T-helper 2 cell treated with Interferon-gamma antibody and Interleukin-4, amounts not matched to agents 5 μg/mL and 100 μg/mL, for 36 hours (primary cell): ENCODE data around the gene MCM8.
A peak's percentile ranks its signal among the peaks of the same experiment; 100 is the strongest.

Experiments used
- DNase-seq: peaks from one replicate; pipeline ENCODE4 v3.0.0; 2021; ENCODE audit warnings: low spot score
- H3K27ac Mint-ChIP-seq: one replicate; pipeline ENCODE4 v1.8.0; 2021; ENCODE audit warnings: mild to moderate bottlenecking, mixed read lengths
- H3K27me3 Mint-ChIP-seq: one replicate; pipeline ENCODE4 v1.8.0; 2021; ENCODE audit warnings: low read depth, mixed read lengths
- H3K36me3 Mint-ChIP-seq: one replicate; pipeline ENCODE4 v1.8.0; 2021; ENCODE audit warnings: low read depth, mixed read lengths
- H3K4me1 Mint-ChIP-seq: one replicate; pipeline ENCODE4 v1.8.0; 2021; ENCODE audit warnings: low read depth, mixed read lengths
- H3K4me3 Mint-ChIP-seq: one replicate; pipeline ENCODE4 v1.8.0; 2022; ENCODE audit warnings: mild to moderate bottlenecking, moderate library complexity, mixed read lengths
- H3K9me3 Mint-ChIP-seq: one replicate; pipeline ENCODE4 v1.8.0; 2021; ENCODE audit warnings: mixed read lengths

The MCM8 gene

DNA sequence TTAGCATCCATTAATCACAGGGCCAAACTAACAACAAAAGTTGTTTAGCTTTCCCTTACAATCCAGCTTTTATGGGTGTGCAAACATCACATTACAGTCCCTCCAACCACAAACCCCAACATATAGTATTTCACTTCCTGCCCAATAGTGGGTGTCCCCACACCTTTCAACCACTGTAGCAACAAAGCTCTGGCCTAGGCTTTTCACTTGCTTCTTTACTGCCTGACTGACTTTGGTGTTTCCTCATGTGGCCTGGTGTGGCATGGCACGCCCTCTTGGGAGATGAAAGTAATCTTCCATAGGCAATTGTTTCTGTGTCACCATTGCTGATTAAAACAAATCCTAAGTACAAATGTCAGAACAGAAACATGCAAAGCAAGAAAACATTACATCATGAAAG is 46.3 kb downstream of the MCM8 start:
- Mint-ChIP-seq H3K27me3 (no peaks in the 10 kb centered on the region), H3K36me3 (peaks cover 35% of the 10 kb centered on the region), H3K4me3 (peak overlapping the region; percentile 58), H3K4me1 (peaks cover 26% of the 10 kb centered on the region), H3K9me3 (no peaks in the 10 kb centered on the region), H3K27ac (peak overlapping the region; percentile 74)
- DNase-seq, result peak; percentile 63

DNA sequence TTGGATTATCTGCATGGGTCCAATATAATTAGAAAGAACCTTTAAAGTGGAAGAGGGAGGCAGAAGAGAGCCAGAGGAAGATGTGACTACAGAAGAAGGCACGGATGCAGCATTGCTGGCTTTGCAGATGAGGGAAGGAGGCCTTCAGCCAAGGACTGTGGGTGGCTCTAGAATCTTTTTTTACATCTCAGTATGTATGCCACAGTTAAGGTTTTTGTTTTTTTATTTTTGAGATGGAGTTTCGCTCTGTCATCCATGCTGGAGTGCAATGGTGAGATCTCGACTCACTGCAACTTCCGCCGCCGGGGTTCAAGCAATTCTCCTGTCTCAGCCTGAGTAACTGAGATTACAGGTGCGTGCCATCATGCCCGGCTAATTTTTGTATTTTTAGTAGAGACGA is 49.3 kb downstream of the MCM8 start:
- H3K36me3 Mint-ChIP-seq, result peaks cover 28% of the 10 kb centered on the region
- no peak overlapping the region for H3K4me3 Mint-ChIP-seq
- H3K9me3 Mint-ChIP-seq, result no peaks in the 10 kb centered on the region
- peaks cover 32% of the 10 kb centered on the region for H3K4me1 Mint-ChIP-seq
- no peaks in the 10 kb centered on the region for H3K27me3 Mint-ChIP-seq
- no peak overlapping the region for H3K27ac Mint-ChIP-seq
- no peak for DNase-seq

DNA sequence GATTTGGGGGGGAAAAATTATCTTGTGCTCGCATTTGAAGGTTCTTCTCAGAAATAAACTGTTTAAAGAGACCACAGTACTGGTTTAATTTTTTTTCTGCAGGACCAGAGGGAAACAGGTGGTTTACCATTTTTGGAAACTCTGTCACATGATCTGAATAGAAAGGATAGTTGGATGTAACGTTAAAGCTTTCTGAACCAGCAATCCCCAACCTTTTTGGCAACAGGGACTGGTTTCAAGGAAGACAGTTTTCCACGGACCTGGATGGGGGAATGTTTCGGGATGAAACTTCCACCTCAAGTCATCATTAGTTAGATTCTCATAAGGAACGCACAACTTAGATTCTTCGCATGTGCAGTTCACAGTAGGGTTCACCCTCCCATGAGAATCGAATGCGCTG is 50.4 kb downstream of the MCM8 start:
- H3K27ac Mint-ChIP-seq, result peak overlapping the region; percentile 57

DNA sequence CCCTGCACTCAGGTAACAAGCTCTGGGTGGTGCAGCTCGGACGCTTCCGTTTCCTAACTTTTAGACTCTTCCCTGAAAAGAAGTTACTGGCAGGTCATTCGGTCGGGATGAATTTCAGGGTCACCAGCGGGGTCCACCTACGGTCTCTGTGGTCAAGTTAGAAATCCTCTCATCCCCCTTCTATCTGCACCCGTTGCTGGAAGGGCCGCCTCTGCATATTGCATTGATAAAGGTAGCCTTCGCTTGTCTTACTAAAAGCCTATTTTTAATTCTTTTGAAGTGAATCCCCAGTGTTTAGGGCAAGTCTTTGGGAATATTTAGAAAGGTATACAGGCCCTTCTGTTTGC is 56.1 kb downstream of the MCM8 start:
- no peaks in the 10 kb centered on the region for H3K27me3 Mint-ChIP-seq
- peak overlapping the region; percentile 97 for H3K4me3 Mint-ChIP-seq
- no peaks in the 10 kb centered on the region for H3K9me3 Mint-ChIP-seq
- H3K4me1 Mint-ChIP-seq, result peaks cover 28% of the 10 kb centered on the region
- peak overlapping the region; percentile 92 for H3K27ac Mint-ChIP-seq
- no peak for DNase-seq
- H3K36me3 Mint-ChIP-seq, result peaks cover 16% of the 10 kb centered on the region

More for the DNA sequence above, 50.4 kb downstream of the MCM8 start:
- H3K4me1 Mint-ChIP-seq, result peaks cover 31% of the 10 kb centered on the region
- peaks cover 20% of the 10 kb centered on the region for H3K36me3 Mint-ChIP-seq
- no peaks in the 10 kb centered on the region for H3K9me3 Mint-ChIP-seq
- H3K4me3 Mint-ChIP-seq, result no peak overlapping the region
- no peak for DNase-seq
- no peaks in the 10 kb centered on the region for H3K27me3 Mint-ChIP-seq

DNA sequence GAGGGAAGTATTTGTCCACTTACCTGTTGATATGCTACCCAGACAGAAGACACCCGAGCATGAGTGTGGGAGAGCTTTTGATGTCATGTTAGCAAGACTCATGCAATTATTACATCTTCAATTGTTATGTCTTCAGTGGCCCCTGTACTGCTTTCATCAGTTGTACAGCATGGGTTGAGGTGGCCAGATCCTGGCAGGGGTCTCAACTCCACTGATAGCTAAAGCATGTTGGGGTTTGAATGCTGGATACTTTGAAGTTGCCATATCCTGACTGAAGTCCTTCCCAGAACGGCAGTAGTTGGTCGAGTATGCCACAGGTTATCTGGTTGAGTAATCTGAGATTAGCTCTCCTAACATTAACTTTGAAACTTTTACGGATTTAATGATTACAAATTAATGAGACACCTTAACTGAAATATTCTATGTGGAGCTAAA is 56.7 kb downstream of the MCM8 start:
- no peaks in the 10 kb centered on the region for H3K9me3 Mint-ChIP-seq
- peaks cover 28% of the 10 kb centered on the region for H3K4me1 Mint-ChIP-seq
- no peak for DNase-seq
- peak overlapping the region; percentile 32 for H3K27ac Mint-ChIP-seq
- peak overlapping the region; percentile 97 for H3K4me3 Mint-ChIP-seq
- H3K27me3 Mint-ChIP-seq, result no peaks in the 10 kb centered on the region
- H3K36me3 Mint-ChIP-seq, result peaks cover 20% of the 10 kb centered on the region

DNA sequence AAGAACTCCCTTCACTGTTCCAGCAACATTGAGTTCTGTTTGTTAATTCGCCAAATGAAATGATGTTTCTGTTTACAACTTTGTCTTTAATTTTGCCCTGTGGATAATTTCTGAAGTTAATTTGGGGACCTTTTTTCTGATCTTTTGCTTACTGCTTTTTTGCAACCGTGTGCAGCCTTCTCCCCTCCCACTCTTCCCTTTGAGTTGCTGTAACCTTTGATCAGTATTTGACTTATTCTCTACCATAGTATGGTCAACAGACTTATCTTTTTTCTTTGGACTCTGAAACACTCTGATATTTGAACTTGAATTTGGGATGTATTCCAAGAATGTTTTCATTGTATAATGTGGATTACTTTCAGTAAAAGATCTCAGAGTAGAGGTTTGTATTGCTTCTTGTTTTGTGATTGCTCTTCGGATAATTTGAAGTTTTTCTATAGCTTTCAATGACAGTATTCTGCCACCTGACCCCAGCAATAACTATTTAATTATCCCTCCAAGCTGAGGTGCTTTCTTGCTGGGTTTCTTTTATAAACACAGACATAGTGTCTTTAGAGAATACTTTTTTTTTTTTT is 57.2 kb downstream of the MCM8 start:
- Mint-ChIP-seq H3K4me1 (peaks cover 28% of the 10 kb centered on the region), H3K9me3 (no peaks in the 10 kb centered on the region), H3K27ac (peak overlapping the region; percentile 32), H3K4me3 (peak overlapping the region; percentile 97), H3K27me3 (no peaks in the 10 kb centered on the region), H3K36me3 (peaks cover 25% of the 10 kb centered on the region)
- DNase-seq, result no peak

DNA sequence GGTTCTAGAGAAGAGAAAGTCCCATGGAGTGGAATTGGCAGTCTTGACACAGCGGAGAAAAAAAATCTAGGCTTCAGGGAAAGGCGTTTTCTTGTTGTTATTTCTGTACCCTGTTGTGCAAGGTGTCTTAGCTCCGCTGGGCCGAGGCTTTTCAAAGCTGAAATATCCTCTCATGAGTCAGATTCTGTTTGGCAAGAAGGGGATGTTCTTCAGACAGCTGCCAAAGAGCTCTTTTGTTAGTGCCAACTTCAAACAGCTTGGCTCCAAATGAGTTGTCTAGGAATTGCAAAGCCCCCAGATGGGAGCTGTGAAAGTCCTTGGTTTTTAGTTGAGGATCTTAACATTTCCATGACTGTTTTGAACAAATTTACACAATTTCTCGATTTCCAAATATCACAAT is 57.8 kb downstream of the MCM8 start:
- peaks cover 28% of the 10 kb centered on the region for H3K4me1 Mint-ChIP-seq
- no peak for DNase-seq
- no peaks in the 10 kb centered on the region for H3K27me3 Mint-ChIP-seq
- peak overlapping the region; percentile 97 for H3K4me3 Mint-ChIP-seq
- H3K9me3 Mint-ChIP-seq, result no peaks in the 10 kb centered on the region
- no peak overlapping the region for H3K27ac Mint-ChIP-seq
- H3K36me3 Mint-ChIP-seq, result peaks cover 27% of the 10 kb centered on the region

DNA sequence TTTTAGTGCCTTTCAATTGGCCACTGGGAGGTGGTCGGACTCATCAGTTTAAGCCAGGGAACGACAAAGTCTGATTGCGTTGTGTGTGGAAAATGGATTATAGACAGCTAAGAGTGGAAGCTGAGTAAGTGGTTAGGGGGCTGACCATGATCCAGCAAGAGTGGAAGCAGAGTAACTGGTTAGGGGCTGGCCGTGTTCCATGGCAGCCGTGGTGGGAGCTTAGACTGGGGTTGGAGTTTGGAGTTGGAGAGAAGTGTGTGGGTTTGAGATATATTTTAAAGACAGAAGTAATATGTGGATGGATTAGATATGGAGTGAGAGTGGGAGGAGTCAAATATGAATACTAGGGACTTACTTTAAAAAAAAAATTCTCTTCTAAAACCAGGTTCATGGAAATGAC is 61.7 kb downstream of the MCM8 start:
- H3K4me1 Mint-ChIP-seq, result peaks cover 20% of the 10 kb centered on the region
- H3K36me3 Mint-ChIP-seq, result peaks cover 42% of the 10 kb centered on the region
- DNase-seq, result no peak
- H3K4me3 Mint-ChIP-seq, result no peak overlapping the region
- H3K27ac Mint-ChIP-seq, result no peak overlapping the region
- no peaks in the 10 kb centered on the region for H3K9me3 Mint-ChIP-seq
- H3K27me3 Mint-ChIP-seq, result no peaks in the 10 kb centered on the region

DNA sequence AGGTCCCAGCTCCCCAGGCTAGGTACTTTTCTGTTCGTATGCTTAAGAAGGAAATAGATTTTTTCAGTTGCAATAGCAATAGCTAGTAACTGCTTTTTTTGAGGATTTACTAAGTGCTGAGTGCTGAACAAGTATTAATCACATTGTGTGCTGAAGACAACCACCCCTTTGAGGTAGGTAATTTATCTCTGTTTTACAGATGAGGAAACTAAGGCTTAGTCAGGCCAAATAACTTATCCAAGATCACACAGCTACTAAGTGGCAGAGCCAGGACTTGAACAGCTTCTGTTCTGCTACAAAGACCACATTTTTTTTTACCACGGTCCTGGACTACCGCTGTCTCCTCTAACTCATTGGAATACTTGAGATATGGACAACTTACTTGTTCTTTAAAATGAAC is 63.6 kb downstream of the MCM8 start:
- no peaks in the 10 kb centered on the region for H3K9me3 Mint-ChIP-seq

DNA sequence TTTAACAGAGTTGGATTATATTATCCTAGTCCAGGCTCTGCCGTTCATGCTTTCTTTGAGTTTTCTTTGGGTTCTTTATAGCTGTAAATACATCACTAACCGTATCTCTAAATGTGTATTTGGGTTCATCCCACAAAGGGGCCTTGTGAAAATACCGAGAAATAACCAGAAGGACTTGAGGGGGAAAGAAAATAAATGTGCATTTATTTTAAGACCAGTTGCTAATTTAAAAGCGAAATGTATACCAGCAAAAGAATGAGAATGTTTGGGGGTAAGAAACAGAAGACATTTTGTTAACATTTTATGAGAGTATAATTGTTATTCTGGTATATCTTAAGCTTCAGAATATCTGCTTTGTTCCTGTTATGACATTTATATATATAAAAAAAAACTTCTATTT is 64.5 kb downstream of the MCM8 start:
- Mint-ChIP-seq H3K36me3 (peaks cover 53% of the 10 kb centered on the region), H3K27ac (no peak overlapping the region), H3K27me3 (no peaks in the 10 kb centered on the region), H3K9me3 (no peaks in the 10 kb centered on the region), H3K4me3 (no peak overlapping the region), H3K4me1 (peaks cover 8% of the 10 kb centered on the region)
- no peak for DNase-seq

More for the DNA sequence above, 63.6 kb downstream of the MCM8 start:
- no peak overlapping the region for H3K4me3 Mint-ChIP-seq
- peaks cover 8% of the 10 kb centered on the region for H3K4me1 Mint-ChIP-seq
- H3K27ac Mint-ChIP-seq, result no peak overlapping the region
- H3K36me3 Mint-ChIP-seq, result peaks cover 55% of the 10 kb centered on the region
- DNase-seq, result no peak
- no peaks in the 10 kb centered on the region for H3K27me3 Mint-ChIP-seq

DNA sequence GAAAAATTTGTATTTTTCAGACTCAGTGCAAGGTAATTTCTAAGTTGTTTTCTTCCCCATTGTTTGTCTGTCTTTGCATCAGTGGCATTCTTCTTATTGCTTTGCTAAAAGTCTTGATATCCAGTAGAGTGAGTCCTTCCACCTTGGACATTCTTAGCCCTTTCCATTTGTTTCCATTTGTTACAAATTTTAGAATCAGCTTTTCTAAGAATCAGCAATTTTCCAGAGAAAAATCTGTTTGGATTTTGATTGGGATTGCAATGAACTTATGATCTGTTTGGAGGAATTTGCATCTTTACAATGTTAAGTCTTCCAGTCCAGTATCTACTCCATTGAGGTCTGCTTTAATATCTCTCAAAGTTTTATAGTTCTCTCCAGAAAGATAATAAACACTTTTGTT is 67.0 kb downstream of the MCM8 start:
- H3K36me3 Mint-ChIP-seq, result peaks cover 47% of the 10 kb centered on the region
- H3K4me1 Mint-ChIP-seq, result peaks cover 8% of the 10 kb centered on the region
- no peaks in the 10 kb centered on the region for H3K27me3 Mint-ChIP-seq
- no peaks in the 10 kb centered on the region for H3K9me3 Mint-ChIP-seq
- no peak for DNase-seq
- H3K4me3 Mint-ChIP-seq, result no peak overlapping the region
- no peak overlapping the region for H3K27ac Mint-ChIP-seq

DNA sequence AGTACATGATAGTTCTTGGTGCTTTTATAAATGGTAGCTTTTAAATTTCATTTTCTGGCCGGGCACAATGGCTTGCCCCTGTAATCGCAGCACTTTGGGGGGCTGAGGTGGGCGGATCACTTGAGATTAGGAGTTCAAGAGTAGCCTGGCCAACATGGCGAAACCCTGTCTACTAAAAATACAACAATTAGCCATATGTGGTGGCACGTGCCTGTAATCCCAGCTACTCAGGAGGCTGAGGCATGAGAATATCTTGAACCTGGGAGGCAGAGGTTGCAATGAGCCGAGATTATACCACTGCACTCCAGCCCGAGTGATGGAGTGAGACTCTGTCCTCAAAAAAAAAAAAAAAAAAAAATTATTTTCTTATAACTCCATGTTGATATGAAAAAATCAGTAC is 67.4 kb downstream of the MCM8 start:
- no peak for DNase-seq
- H3K4me3 Mint-ChIP-seq, result no peak overlapping the region
- H3K36me3 Mint-ChIP-seq, result peaks cover 47% of the 10 kb centered on the region
- H3K27me3 Mint-ChIP-seq, result no peaks in the 10 kb centered on the region
- H3K9me3 Mint-ChIP-seq, result no peaks in the 10 kb centered on the region
- no peak overlapping the region for H3K27ac Mint-ChIP-seq
- peaks cover 8% of the 10 kb centered on the region for H3K4me1 Mint-ChIP-seq

DNA sequence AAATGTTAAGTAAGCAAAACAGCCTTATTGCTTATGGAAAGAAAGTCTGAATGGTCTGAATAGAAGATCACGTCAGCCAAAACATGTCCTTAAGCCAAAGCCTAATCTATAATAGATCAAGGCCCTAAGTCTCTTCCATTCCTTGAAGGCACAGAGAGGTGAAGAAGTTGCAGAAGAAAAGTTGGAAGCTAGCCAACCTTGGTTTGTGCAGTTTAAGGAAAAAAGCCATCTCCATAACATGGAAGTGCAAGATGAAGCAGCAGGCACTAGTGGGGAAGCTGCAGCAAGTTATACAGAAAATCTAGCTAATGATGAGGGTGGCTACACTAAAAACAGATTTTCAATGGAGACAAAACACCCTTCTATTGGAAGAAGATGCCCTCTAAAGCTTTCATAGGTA is 74.3 kb downstream of the MCM8 start:
- Mint-ChIP-seq H3K27ac (no peak overlapping the region), H3K27me3 (no peaks in the 10 kb centered on the region), H3K4me3 (no peak overlapping the region), H3K4me1 (peaks cover 12% of the 10 kb centered on the region), H3K9me3 (peaks cover 17% of the 10 kb centered on the region), H3K36me3 (peaks cover 58% of the 10 kb centered on the region)
- DNase-seq, result no peak

DNA sequence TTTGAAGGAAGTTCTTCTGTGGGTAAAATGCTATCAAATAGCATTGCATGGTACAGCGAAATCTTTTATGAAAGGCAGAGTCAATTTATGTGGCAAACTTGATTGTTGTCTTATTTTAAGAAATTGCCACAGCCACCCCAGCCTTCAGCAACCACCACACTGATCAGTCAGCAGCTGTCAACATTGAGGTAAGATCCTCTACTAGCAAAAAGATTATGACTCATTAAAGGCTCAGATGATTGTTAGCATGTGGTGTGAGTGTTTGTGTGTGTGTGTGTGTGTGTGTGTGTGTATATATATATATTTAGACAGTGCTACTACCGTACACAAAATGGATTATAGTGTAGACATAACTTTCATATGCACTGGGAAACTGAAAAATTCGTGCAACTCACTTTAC is 75.6 kb downstream of the MCM8 start:
- peaks cover 15% of the 10 kb centered on the region for H3K4me1 Mint-ChIP-seq
- no peak overlapping the region for H3K27ac Mint-ChIP-seq
- DNase-seq, result no peak
- H3K27me3 Mint-ChIP-seq, result no peaks in the 10 kb centered on the region
- H3K4me3 Mint-ChIP-seq, result no peak overlapping the region
- H3K36me3 Mint-ChIP-seq, result peaks cover 54% of the 10 kb centered on the region
- peaks cover 17% of the 10 kb centered on the region for H3K9me3 Mint-ChIP-seq

DNA sequence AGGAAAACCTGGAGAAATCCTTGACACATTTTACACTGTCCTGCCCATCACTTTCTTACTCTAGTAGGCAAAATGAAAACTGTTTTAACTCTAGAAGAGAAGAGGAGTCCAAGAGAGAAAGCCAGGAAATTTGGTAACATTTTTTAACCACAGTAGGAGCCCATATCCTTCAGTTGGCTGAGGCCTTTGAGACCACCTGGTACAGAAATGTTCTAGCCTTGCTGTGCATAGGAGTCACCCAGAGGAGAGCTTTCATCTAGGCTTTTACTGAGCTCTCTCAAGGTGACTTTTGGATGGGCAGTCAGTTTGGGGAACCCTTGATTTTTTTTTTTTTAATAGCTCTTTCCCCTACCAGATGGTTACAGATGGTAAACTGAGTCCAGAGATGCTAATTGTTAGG is 78.4 kb downstream of the MCM8 start:
- no peak for DNase-seq
- H3K4me1 Mint-ChIP-seq, result peaks cover 15% of the 10 kb centered on the region
- H3K27ac Mint-ChIP-seq, result no peak overlapping the region
- H3K9me3 Mint-ChIP-seq, result peaks cover 17% of the 10 kb centered on the region
- H3K27me3 Mint-ChIP-seq, result no peaks in the 10 kb centered on the region
- H3K4me3 Mint-ChIP-seq, result no peak overlapping the region
- H3K36me3 Mint-ChIP-seq, result peaks cover 46% of the 10 kb centered on the region
